ENCODE measurements around the gene MVK.

Gene MVK

GRCh38 chr12:109582636-109583035 lies 9.0 kb downstream of the MVK start:
- no peak for DNase-seq
- intact Hi-C loops (cut with DNase I): no loop called here

- DNase-seq: no peak
- intact Hi-C loops (cut with DNase I): no loop called here
Measured at GRCh38 chr12:109583733-109584132, 10.1 kb downstream of the MVK start.

- no peak for DNase-seq
Measured at GRCh38 chr12:109586385-109587296, 13.0 kb downstream of the MVK start.

GRCh38 chr12:109587921-109588320 lies 14.3 kb downstream of the MVK start:
- intact Hi-C loops (cut with DNase I): no loop called here
- DNase-seq: no peak

More at GRCh38 chr12:109586385-109587296, 13.0 kb downstream of the MVK start:
- intact Hi-C loops (cut with DNase I): no loop called here

GRCh38 chr12:109588461-109589239 lies 15.1 kb downstream of the MVK start:
- no peak for DNase-seq

GRCh38 chr12:109589240-109589590 lies 15.6 kb downstream of the MVK start:
- intact Hi-C loops (cut with DNase I): no loop called here
- no peak for DNase-seq

More at GRCh38 chr12:109588461-109589239, 15.1 kb downstream of the MVK start:
- intact Hi-C loops (cut with DNase I): no loop called here

- intact Hi-C loops (cut with DNase I): loop anchor here (10.0 kb wide), 1 partner anchor 125 kb away; the partner anchor contains the start of gene FAM222A
- DNase-seq: no peak
Measured at GRCh38 chr12:109589691-109590245, 16.2 kb downstream of the MVK start.

GRCh38 chr12:109590566-109590965 lies 17.0 kb downstream of the MVK start:
- intact Hi-C loops (cut with DNase I): loop anchor here (10.0 kb wide), 1 partner anchor 124 kb away; the partner anchor contains the start of gene FAM222A

GRCh38 chr12:109591041-109591440 lies 17.4 kb downstream of the MVK start:
- intact Hi-C loops (cut with DNase I): loop anchor here (10.0 kb wide), 1 partner anchor 124 kb away; the partner anchor contains the start of gene FAM222A
- DNase-seq: no peak

More at GRCh38 chr12:109590566-109590965, 17.0 kb downstream of the MVK start:
- no peak for DNase-seq

- intact Hi-C loops (cut with DNase I): loop anchor here (10.0 kb wide), 1 partner anchor 122 kb away; the partner anchor contains the start of gene FAM222A
- peak in 2 of 42 donors; percentile 19 to 21 for DNase-seq
Measured at GRCh38 chr12:109592195-109592904, 18.8 kb downstream of the MVK start.

- peak in 1 of 42 donors; percentile 11 for DNase-seq
- intact Hi-C loops (cut with DNase I): loop anchor here (10.0 kb wide), 1 partner anchor 122 kb away; the partner anchor contains the start of gene FAM222A
Measured at GRCh38 chr12:109592905-109593272, 19.3 kb downstream of the MVK start.

- intact Hi-C loops (cut with DNase I): loop anchor here (10.0 kb wide), 1 partner anchor 120 kb away; the partner anchor contains the start of gene FAM222A
Measured at GRCh38 chr12:109594556-109595317, 21.1 kb downstream of the MVK start.

GRCh38 chr12:109595321-109595902 lies 21.8 kb downstream of the MVK start:
- intact Hi-C loops (cut with DNase I): loop anchor here (10.0 kb wide), 1 partner anchor 119 kb away; the partner anchor contains the start of gene FAM222A
- no peak for DNase-seq

More at GRCh38 chr12:109594556-109595317, 21.1 kb downstream of the MVK start:
- no peak for DNase-seq

GRCh38 chr12:109596418-109597244 lies 23.0 kb downstream of the MVK start:
- intact Hi-C loops (cut with DNase I): loop anchor here (2.0 to 10.0 kb wide), 2 partner anchors 118 to 178 kb away; partner anchors contain the start of gene FAM222A
- no peak for DNase-seq

GRCh38 chr12:109597414-109597794 lies 23.8 kb downstream of the MVK start:
- intact Hi-C loops (cut with DNase I): loop anchor here (2.0 to 10.0 kb wide), 2 partner anchors 117 to 177 kb away; partner anchors contain the start of gene FAM222A
- DNase-seq: peak in 1 of 42 donors; percentile 51

GRCh38 chr12:109597795-109598427 lies 24.3 kb downstream of the MVK start:
- intact Hi-C loops (cut with DNase I): loop anchor here (2.0 to 10.0 kb wide), 2 partner anchors 117 to 177 kb away; partner anchors contain the start of gene FAM222A
- peak; percentile 85 to 97 (median 93) for DNase-seq
